Inflammatory macrophage treated with lipopolysaccharide for 4 hours (primary cell): ENCODE measurements around the gene KCNJ16.

Experiments
- DNase-seq: peaks from one replicate; pipeline ENCODE4 v3.0.0-alpha.2; 2020

KCNJ16 gene

GRCh38 chr17:70172923-70173322, 97.9 kb downstream of the KCNJ16 start:
- DNase-seq, result peak; percentile 53

GRCh38 chr17:70173681-70174080, 98.7 kb downstream of the KCNJ16 start:
- DNase-seq, result no peak

- no peak for DNase-seq
Observed at GRCh38 chr17:70181376-70181775, 106.4 kb downstream of the KCNJ16 start.

- DNase-seq, result no peak
Observed at GRCh38 chr17:70181866-70182265, 106.8 kb downstream of the KCNJ16 start.

- no peak for DNase-seq
Observed at GRCh38 chr17:70183508-70183907, 108.5 kb downstream of the KCNJ16 start.

- no peak for DNase-seq
Observed at GRCh38 chr17:70184207-70184606, 109.2 kb downstream of the KCNJ16 start.

GRCh38 chr17:70184770-70185169, 109.7 kb downstream of the KCNJ16 start:
- DNase-seq, result no peak
